ENCODE results near the gene TOMM34. TPM values are rescaled to one million over a fixed set of nuclear protein-coding genes. Genes with fewer than 3 reads are reported as not detected.

TOMM34 gene
- total RNA-seq, 2 experiments from 2014 or later = 38.6 to 48.2 TPM

GRCh38 chr20:44894959-44895358 is 65.2 kb downstream of the TOMM34 start:
- ChIA-PET POLR2A (interaction anchor here (0.7 kb wide), 1 partner anchor 9 kb away, joined by 3 read pairs; the partner anchor contains the start of gene YWHAB), CTCF (ENCODE audit: unreplicated experiment) (no interaction called here)
- no peak overlapping the region for H3K27ac ChIP-seq (ENCODE audit: low read depth, low read length, poor library complexity, severe bottlenecking)
- no peaks in the 10 kb centered on the region for H3K9me2 ChIP-seq (ENCODE audit: insufficient read depth, low read length)
- H3K4me3 ChIP-seq (ENCODE audit: low read depth, low read length, poor library complexity, severe bottlenecking) = no peak overlapping the region
- TF ChIP-seq CTCF (conservative IDR thresholded peaks at IDR 0.05; ENCODE audit: low read length) = no peak
- TF ChIP-seq EZH2phosphoT487 (IDR thresholded peaks at IDR 0.05; ENCODE audit: borderline replicate concordance, low read depth, low read length) = no peak
- intact Hi-C loops (cut with micrococcal nuclease; ENCODE audit: unreplicated experiment) = no loop called here
- DNase-seq (ENCODE audit: low spot score) = no peak
- peaks cover 96% of the 10 kb centered on the region for H3K36me3 ChIP-seq (ENCODE audit: insufficient read depth, low read length)
- no peaks in the 10 kb centered on the region for H3K9me3 ChIP-seq (ENCODE audit: low read length)
- peaks cover 100% of the 10 kb centered on the region for H3K79me2 ChIP-seq (ENCODE audit: insufficient read depth, low read depth, low read length)
- no TSS peak for BruUV-seq (replicated peaks)
- H2AFZ ChIP-seq (ENCODE audit: low read length) = no peak overlapping the region
- peaks cover 62% of the 10 kb centered on the region for H4K20me1 ChIP-seq (ENCODE audit: insufficient read depth, low read length)
- H3K4me1 ChIP-seq (ENCODE audit: insufficient read depth, low read length, poor library complexity, severe bottlenecking) = peaks cover 39% of the 10 kb centered on the region
- no peak overlapping the region for H3K4me2 ChIP-seq (ENCODE audit: low read length)

Small RNA genes within 50 kb of the gene (small RNA-seq; reads per million reads assigned to genes)
- not detected for gene RF00019

Other genes with a start within 250 kb of the TOMM34 start
- gene CCN5, start 245.0 kb downstream of the TOMM34 start, total RNA-seq (2014; rRNA removed; shearing (Covaris generic)) = not detected in 2 replicates
- not detected in 2 replicates for gene CCN5, start 245.0 kb downstream of the TOMM34 start, total RNA-seq (2022)
- gene KCNK15, start 214.5 kb downstream of the TOMM34 start, total RNA-seq (2014; rRNA removed; shearing (Covaris generic)) = not detected in 2 replicates
- gene KCNK15, start 214.5 kb downstream of the TOMM34 start, total RNA-seq (2022) = not detected in 2 replicates
- gene RIMS4, start 149.9 kb downstream of the TOMM34 start, total RNA-seq (2014; rRNA removed; shearing (Covaris generic)) = not detected in 2 replicates
- 0.13 TPM in 1 of 2 replicates, not detected in the other for gene RIMS4, start 149.9 kb downstream of the TOMM34 start, total RNA-seq (2022)
- gene YWHAB, start 74.7 kb downstream of the TOMM34 start, total RNA-seq (2014; rRNA removed; shearing (Covaris generic)) = 60.5 and 72.8 TPM in 2 replicates
- 245 and 256 TPM in 2 replicates for gene YWHAB, start 74.7 kb downstream of the TOMM34 start, total RNA-seq (2022)
- 48.8 and 58.7 TPM in 2 replicates for gene PABPC1L, start 50.3 kb downstream of the TOMM34 start, total RNA-seq (2014; rRNA removed; shearing (Covaris generic))
- gene PABPC1L, start 50.3 kb downstream of the TOMM34 start, total RNA-seq (2022) = 171 and 203 TPM in 2 replicates
- 67.9 and 80.4 TPM in 2 replicates for gene STK4, start 6.1 kb upstream of the TOMM34 start, total RNA-seq (2014; rRNA removed; shearing (Covaris generic))
- 140 and 150 TPM in 2 replicates for gene STK4, start 6.1 kb upstream of the TOMM34 start, total RNA-seq (2022)
- not detected in 2 replicates for gene KCNS1, start 140.7 kb upstream of the TOMM34 start, total RNA-seq (2014; rRNA removed; shearing (Covaris generic))
- gene KCNS1, start 140.7 kb upstream of the TOMM34 start, total RNA-seq (2022) = not detected in 2 replicates
- gene WFDC5, start 154.8 kb upstream of the TOMM34 start, total RNA-seq (2014; rRNA removed; shearing (Covaris generic)) = not detected in 2 replicates
- gene WFDC5, start 154.8 kb upstream of the TOMM34 start, total RNA-seq (2022) = not detected in 2 replicates
- gene WFDC12, start 164.1 kb upstream of the TOMM34 start, total RNA-seq (2014; rRNA removed; shearing (Covaris generic)) = not detected in 2 replicates
- gene WFDC12, start 164.1 kb upstream of the TOMM34 start, total RNA-seq (2022) = not detected in 2 replicates
- gene PI3, start 214.5 kb upstream of the TOMM34 start, total RNA-seq (2014; rRNA removed; shearing (Covaris generic)) = not detected in 2 replicates
- not detected in 2 replicates for gene PI3, start 214.5 kb upstream of the TOMM34 start, total RNA-seq (2022)
- gene SEMG1, start 246.6 kb upstream of the TOMM34 start, total RNA-seq (2014; rRNA removed; shearing (Covaris generic)) = not detected in 2 replicates
- not detected in 2 replicates for gene SEMG1, start 246.6 kb upstream of the TOMM34 start, total RNA-seq (2022)

Data from OCI-LY7 (cell line).